Activated T-helper 1 cell treated with anti-CD3 and anti-CD28 coated beads, Interleukin-12 subunit alpha, Interleukin-12 subunit beta, Interleukin-2, Interleukin-4 antibody, amounts not matched to agents 30 ng/mL and 10 ng/mL and 1 ng/mL, durations not matched to agents 14 hours and 24 hours and 36 hours (primary cell): ENCODE measurements around the gene PRAMEF4. TPM values are rescaled to one million over a fixed set of nuclear protein-coding genes. Genes with fewer than 3 reads are reported as not detected.
"Not testable (repeated sequence)": the region's sequence is repeated elsewhere in the genome, so short reads cannot be mapped to it uniquely, and the experiment has no call there.

Source experiments
- DNase-seq: peaks from one replicate; pipeline ENCODE4 v3.0.0; 2021; ENCODE audit warnings: low spot score
- H3K27ac Mint-ChIP-seq: one replicate; pipeline ENCODE4 v1.8.0; 2021; ENCODE audit warnings: mild to moderate bottlenecking, mixed read lengths
- H3K27me3 Mint-ChIP-seq: one replicate; pipeline ENCODE4 v1.8.0; 2022; ENCODE audit warnings: mild to moderate bottlenecking, moderate library complexity, mixed read lengths; ENCODE audit not compliant: insufficient read depth
- H3K36me3 Mint-ChIP-seq: one replicate; pipeline ENCODE4 v1.8.0; 2021; ENCODE audit warnings: low read depth, mixed read lengths
- H3K4me1 Mint-ChIP-seq: one replicate; pipeline ENCODE4 v1.8.0; 2021; ENCODE audit warnings: low read depth, mixed read lengths
- H3K4me3 Mint-ChIP-seq: one replicate; pipeline ENCODE4 v1.8.0; 2021; ENCODE audit warnings: mild to moderate bottlenecking, moderate library complexity, mixed read lengths
- H3K9me3 Mint-ChIP-seq: one replicate; pipeline ENCODE4 v1.8.0; 2021; ENCODE audit warnings: mixed read lengths
- intact Hi-C: fragments of 100-400 bp; cut with micrococcal nuclease; formaldehyde crosslinking; loops from one replicate; pipeline ENCODE4 v1.15.1; 2024
- total RNA-seq: library from RNA; stranded (reverse); gene quantifications from 2 replicates; pipeline ENCODE4 v1.2.3, GENCODE V29; 2022

Gene PRAMEF4
- total RNA-seq: not detected in 2 replicates

- H3K36me3 Mint-ChIP-seq, H3K27me3 Mint-ChIP-seq, intact Hi-C loops: not testable (repeated sequence)
These were observed at the start of gene PRAMEF4 for GRCh38 chr1:12886101-12886500. Gene PRAMEF4, minus strand, starts transcription at chr1:12886201. Its CDS starts 2,807 bp downstream, at chr1:12883394.

GRCh38 chr1:12924368-12924767 lies 38.4 kb upstream of the PRAMEF4 start:
- H3K4me3 Mint-ChIP-seq, H3K36me3 Mint-ChIP-seq, DNase-seq, H3K27me3 Mint-ChIP-seq, intact Hi-C loops, H3K9me3 Mint-ChIP-seq, H3K4me1 Mint-ChIP-seq, H3K27ac Mint-ChIP-seq: not testable (repeated sequence)

More at GRCh38 chr1:12886101-12886500, at the start of gene PRAMEF4:
- not testable (repeated sequence) for H3K4me3 Mint-ChIP-seq, H3K9me3 Mint-ChIP-seq, H3K27ac Mint-ChIP-seq, H3K4me1 Mint-ChIP-seq, DNase-seq

GRCh38 chr1:12921749-12922148 lies 35.7 kb upstream of the PRAMEF4 start:
- H3K4me3 Mint-ChIP-seq, intact Hi-C loops, H3K27ac Mint-ChIP-seq, H3K9me3 Mint-ChIP-seq, H3K36me3 Mint-ChIP-seq, DNase-seq, H3K27me3 Mint-ChIP-seq, H3K4me1 Mint-ChIP-seq: not testable (repeated sequence)

- DNase-seq, H3K27me3 Mint-ChIP-seq, intact Hi-C loops, H3K4me3 Mint-ChIP-seq, H3K4me1 Mint-ChIP-seq, H3K36me3 Mint-ChIP-seq, H3K27ac Mint-ChIP-seq, H3K9me3 Mint-ChIP-seq: not testable (repeated sequence)
These were observed 30.3 kb upstream of the PRAMEF4 start, which contains the start of gene PRAMEF7 for GRCh38 chr1:12916310-12916709. Gene PRAMEF7, plus strand, starts transcription at chr1:12916610. Its CDS starts 1,083 bp downstream, at chr1:12917693.

GRCh38 chr1:12903793-12904572 lies 18.0 kb upstream of the PRAMEF4 start:
- H3K9me3 Mint-ChIP-seq, intact Hi-C loops, H3K4me1 Mint-ChIP-seq, H3K27ac Mint-ChIP-seq, H3K36me3 Mint-ChIP-seq, H3K27me3 Mint-ChIP-seq, DNase-seq, H3K4me3 Mint-ChIP-seq: not testable (repeated sequence)

- intact Hi-C loops, H3K27ac Mint-ChIP-seq, H3K27me3 Mint-ChIP-seq: not testable (repeated sequence)
These were observed 13.2 kb upstream of the PRAMEF4 start for GRCh38 chr1:12899186-12899585.

GRCh38 chr1:12898170-12898569 lies 12.2 kb upstream of the PRAMEF4 start, which contains the start of gene PRAMEF10:
Gene PRAMEF10, minus strand, starts transcription at chr1:12898270. Its CDS starts 2,423 bp downstream, at chr1:12895847.
- H3K9me3 Mint-ChIP-seq, H3K4me3 Mint-ChIP-seq, DNase-seq, H3K27ac Mint-ChIP-seq, H3K36me3 Mint-ChIP-seq, intact Hi-C loops, H3K4me1 Mint-ChIP-seq, H3K27me3 Mint-ChIP-seq: not testable (repeated sequence)

More at GRCh38 chr1:12899186-12899585, 13.2 kb upstream of the PRAMEF4 start:
- H3K36me3 Mint-ChIP-seq, H3K4me3 Mint-ChIP-seq, H3K9me3 Mint-ChIP-seq, H3K4me1 Mint-ChIP-seq, DNase-seq: not testable (repeated sequence)

- H3K36me3 Mint-ChIP-seq, intact Hi-C loops, H3K4me1 Mint-ChIP-seq, H3K27ac Mint-ChIP-seq, H3K4me3 Mint-ChIP-seq, H3K27me3 Mint-ChIP-seq, H3K9me3 Mint-ChIP-seq, DNase-seq: not testable (repeated sequence)
These were observed 7.5 kb downstream of the PRAMEF4 start for GRCh38 chr1:12878453-12878852.

GRCh38 chr1:12863131-12863880 lies 22.7 kb downstream of the PRAMEF4 start:
- intact Hi-C loops, H3K27me3 Mint-ChIP-seq, H3K9me3 Mint-ChIP-seq, DNase-seq, H3K4me1 Mint-ChIP-seq, H3K4me3 Mint-ChIP-seq, H3K27ac Mint-ChIP-seq, H3K36me3 Mint-ChIP-seq: not testable (repeated sequence)

- H3K27ac Mint-ChIP-seq, H3K4me1 Mint-ChIP-seq, intact Hi-C loops, H3K9me3 Mint-ChIP-seq, H3K4me3 Mint-ChIP-seq, DNase-seq, H3K27me3 Mint-ChIP-seq, H3K36me3 Mint-ChIP-seq: not testable (repeated sequence)
These were observed 29.2 kb downstream of the PRAMEF4 start, which contains the start of gene PRAMEF2 for GRCh38 chr1:12856786-12857185. Gene PRAMEF2, plus strand, starts transcription at chr1:12857086. Its CDS starts 1,924 bp downstream, at chr1:12859010.

GRCh38 chr1:12851779-12852178 lies 34.2 kb downstream of the PRAMEF4 start:
- Mint-ChIP-seq H3K27ac (no peak overlapping the region), H3K36me3 (no peaks in the 10 kb centered on the region), H3K4me3 (no peak overlapping the region), H3K9me3 (peaks cover 10% of the 10 kb centered on the region), H3K4me1 (no peaks in the 10 kb centered on the region), H3K27me3 (no peaks in the 10 kb centered on the region)
- intact Hi-C loops: no loop called here
- DNase-seq: no peak

GRCh38 chr1:12848620-12849019 lies 37.4 kb downstream of the PRAMEF4 start, which contains the start of gene HNRNPCL1:
Gene HNRNPCL1, minus strand, starts transcription at chr1:12848720. Its CDS starts 431 bp downstream, at chr1:12848289.
- intact Hi-C loops, H3K4me1 Mint-ChIP-seq, DNase-seq, H3K36me3 Mint-ChIP-seq, H3K4me3 Mint-ChIP-seq, H3K27me3 Mint-ChIP-seq, H3K27ac Mint-ChIP-seq, H3K9me3 Mint-ChIP-seq: not testable (repeated sequence)

GRCh38 chr1:12833251-12833650 lies 52.8 kb downstream of the PRAMEF4 start:
- H3K9me3 Mint-ChIP-seq, intact Hi-C loops, H3K4me1 Mint-ChIP-seq, H3K4me3 Mint-ChIP-seq, H3K27ac Mint-ChIP-seq, H3K36me3 Mint-ChIP-seq, DNase-seq, H3K27me3 Mint-ChIP-seq: not testable (repeated sequence)
